Upper lobe of right lung (tissue), 1 donor: Measurements from ENCODE around the gene PACS2. TPM values are rescaled to one million over a fixed set of nuclear protein-coding genes. Genes with fewer than 3 reads are reported as not detected.
"Not testable (repeated sequence)": the region's sequence is repeated elsewhere in the genome, so short reads cannot be mapped to it uniquely, and the experiment has no call there.

Experiments used
- ATAC-seq: fragments of 200-7000 bp; cut with Tn5 transposase; one replicate; pipeline ENCODE4 v1.9.1; 2020; ENCODE audit warnings: mild to moderate bottlenecking, moderate library complexity
- DNase-seq: peaks from one replicate; pipeline ENCODE4 v3.0.0-alpha.2; 2020
- H3K27ac ChIP-seq: fragments of 200-600 bp; one replicate; pipeline ENCODE4 v1.8.0; 2022
- H3K27me3 ChIP-seq: fragments of 200-600 bp; one replicate; pipeline ENCODE4 v1.8.0; 2022; ENCODE audit warnings: mild to moderate bottlenecking
- H3K36me3 ChIP-seq: fragments of 200-600 bp; one replicate; pipeline ENCODE4 v1.8.0; 2022
- H3K4me1 ChIP-seq: fragments of 200-600 bp; one replicate; pipeline ENCODE4 v1.8.0; 2022
- H3K4me3 ChIP-seq: fragments of 200-600 bp; one replicate; pipeline ENCODE4 v1.8.0; 2022; ENCODE audit warnings: mild to moderate bottlenecking
- H3K9me3 ChIP-seq: fragments of 200-600 bp; one replicate; pipeline ENCODE4 v1.8.0; 2022
- intact Hi-C: fragments of 100-400 bp; cut with DNase I; formaldehyde crosslinking; loops from one replicate; pipeline ENCODE4 v1.11.0; 2022
- total RNA-seq: library from RNA; stranded (reverse); fragmentation: NEBNext Ultra II Directional; extraction: Animal tissue kit (Norgen Biotek cat#: 25700); gene quantifications from one replicate; pipeline ENCODE4 v1.2.1, GENCODE V29; 2021
- TF ChIP-seq, protein P1 (sequence below): fragments of 200-600 bp; IDR thresholded peaks from one replicate; pipeline ENCODE4 v1.8.0; 2022; ENCODE audit warnings: antibody characterized with exemption
- donor health status: DM: no; HTN: yes; CAD: no; lungs with severe emphysema.

The PACS2 gene
- total RNA-seq, 1 donor from 2014 or later: 86.6 TPM

DNA sequence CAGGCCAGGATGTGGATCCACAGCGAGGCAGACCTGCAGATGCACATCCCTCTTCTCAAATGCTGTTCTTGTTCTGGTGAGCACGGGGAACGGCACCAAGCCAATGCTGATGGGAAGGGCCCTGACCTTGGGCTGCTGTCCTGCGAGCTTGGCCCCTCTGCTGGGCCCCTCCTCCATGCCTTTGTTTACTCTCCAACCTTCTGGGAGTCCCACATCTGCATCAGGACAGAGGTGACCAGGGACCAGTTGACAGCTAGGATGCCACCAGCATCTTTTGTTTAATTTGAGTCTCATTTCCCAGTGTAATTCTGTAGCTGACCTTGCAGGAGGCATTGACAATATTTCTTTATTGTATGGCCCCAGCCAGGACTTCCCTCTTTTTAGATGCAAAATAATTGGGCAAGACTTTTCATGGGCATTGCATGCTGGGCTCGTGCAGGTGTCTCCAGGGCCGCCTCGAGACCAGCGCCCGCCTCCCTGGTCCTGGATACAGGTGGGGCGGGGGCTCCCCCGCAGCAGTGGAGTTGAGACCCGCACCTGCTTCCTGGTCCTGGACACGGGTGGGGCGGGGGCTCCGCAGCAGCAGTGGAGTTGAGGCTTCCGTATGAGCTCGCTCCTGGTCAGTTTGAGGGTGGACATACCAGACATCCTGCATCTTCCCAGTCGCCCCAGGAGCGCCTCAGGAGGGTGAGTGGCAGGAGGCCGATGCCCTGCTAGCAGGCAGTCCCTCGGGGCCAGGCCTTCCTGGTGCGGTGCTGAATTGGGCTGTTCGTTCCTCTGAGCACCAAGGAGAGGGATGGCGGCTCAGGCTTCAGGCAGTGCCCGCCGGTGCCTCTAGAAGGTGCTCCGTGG is 11.4 kb downstream of the PACS2 start:
- Histone ChIP-seq H3K27ac (no peak overlapping the region), H3K27me3 (no peaks in the 10 kb centered on the region), H3K4me3 (no peak overlapping the region), H3K4me1 (peaks cover 29% of the 10 kb centered on the region), H3K9me3 (no peaks in the 10 kb centered on the region), H3K36me3 (no peaks in the 10 kb centered on the region)
- DNase-seq (no peak), ATAC-seq (no peak)
- TF ChIP-seq, protein P1, sequence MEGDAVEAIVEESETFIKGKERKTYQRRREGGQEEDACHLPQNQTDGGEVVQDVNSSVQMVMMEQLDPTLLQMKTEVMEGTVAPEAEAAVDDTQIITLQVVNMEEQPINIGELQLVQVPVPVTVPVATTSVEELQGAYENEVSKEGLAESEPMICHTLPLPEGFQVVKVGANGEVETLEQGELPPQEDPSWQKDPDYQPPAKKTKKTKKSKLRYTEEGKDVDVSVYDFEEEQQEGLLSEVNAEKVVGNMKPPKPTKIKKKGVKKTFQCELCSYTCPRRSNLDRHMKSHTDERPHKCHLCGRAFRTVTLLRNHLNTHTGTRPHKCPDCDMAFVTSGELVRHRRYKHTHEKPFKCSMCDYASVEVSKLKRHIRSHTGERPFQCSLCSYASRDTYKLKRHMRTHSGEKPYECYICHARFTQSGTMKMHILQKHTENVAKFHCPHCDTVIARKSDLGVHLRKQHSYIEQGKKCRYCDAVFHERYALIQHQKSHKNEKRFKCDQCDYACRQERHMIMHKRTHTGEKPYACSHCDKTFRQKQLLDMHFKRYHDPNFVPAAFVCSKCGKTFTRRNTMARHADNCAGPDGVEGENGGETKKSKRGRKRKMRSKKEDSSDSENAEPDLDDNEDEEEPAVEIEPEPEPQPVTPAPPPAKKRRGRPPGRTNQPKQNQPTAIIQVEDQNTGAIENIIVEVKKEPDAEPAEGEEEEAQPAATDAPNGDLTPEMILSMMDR: no peak
- intact Hi-C loops: no loop called here

DNA sequence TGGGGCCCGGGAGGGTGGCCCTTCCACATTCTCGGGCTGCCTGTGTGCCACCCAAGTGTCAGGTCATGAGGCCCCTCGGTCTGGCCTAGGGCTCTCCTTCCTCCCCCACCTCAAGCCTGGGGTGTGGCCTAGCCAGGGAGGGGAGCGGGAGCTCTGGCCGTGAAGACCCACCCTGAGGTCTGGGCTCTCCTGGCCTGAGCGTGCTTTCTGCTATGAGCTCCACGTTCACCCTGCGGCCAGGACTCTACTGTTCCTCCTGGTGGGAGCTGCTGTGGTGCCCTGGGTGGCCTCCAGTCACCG is 12.0 kb downstream of the PACS2 start:
- H3K4me3 ChIP-seq: no peak overlapping the region
- no peak overlapping the region for H3K27ac ChIP-seq
- H3K9me3 ChIP-seq: no peaks in the 10 kb centered on the region
- H3K36me3 ChIP-seq: no peaks in the 10 kb centered on the region
- H3K4me1 ChIP-seq: peaks cover 30% of the 10 kb centered on the region
- DNase-seq (no peak), ATAC-seq (no peak)
- intact Hi-C loops: no loop called here
- H3K27me3 ChIP-seq: no peaks in the 10 kb centered on the region
- TF ChIP-seq, protein P1: no peak

DNA sequence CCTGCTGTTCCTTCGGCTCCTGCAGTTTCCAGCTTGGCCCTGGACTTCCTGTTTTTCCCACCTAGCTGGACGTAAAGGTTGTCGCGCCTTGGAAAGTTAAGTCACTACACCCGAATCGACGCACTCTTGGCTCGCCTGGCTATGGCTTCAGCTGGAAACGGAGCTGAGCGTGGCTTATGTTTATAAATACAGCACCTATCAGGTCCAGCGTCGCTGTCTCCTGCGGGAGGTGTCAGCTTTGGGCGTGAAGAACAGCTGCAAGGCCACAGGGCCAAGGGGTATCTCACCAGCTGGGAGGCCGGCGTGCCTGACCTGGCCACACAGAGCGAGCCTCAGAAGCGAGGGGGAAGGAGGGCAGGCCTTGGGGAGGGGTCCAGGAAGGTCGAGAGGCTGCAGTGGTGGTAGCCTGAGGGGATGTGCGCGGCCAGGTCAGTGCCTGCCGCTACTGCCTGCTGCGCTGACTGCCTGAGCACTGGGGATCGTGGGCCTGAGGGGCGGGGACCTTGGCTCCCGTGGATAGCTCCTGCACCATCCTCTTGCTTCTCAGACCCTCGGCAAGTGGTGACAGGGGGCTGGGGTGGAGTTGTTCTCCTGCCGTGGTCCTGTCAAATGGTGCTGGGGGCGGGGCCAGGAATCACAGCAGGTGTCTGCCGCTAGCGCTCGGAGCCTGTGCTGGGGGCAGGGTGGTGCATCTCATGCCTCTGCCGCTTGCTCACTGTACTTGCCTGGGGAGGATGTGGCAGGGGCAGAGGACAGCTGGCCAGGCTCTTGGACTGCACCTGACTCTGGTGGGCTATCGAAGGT is 12.5 kb downstream of the PACS2 start:
- H3K36me3 ChIP-seq: no peaks in the 10 kb centered on the region
- no peaks in the 10 kb centered on the region for H3K9me3 ChIP-seq
- H3K4me1 ChIP-seq: peaks cover 33% of the 10 kb centered on the region
- no peak overlapping the region for H3K27ac ChIP-seq
- no peak for DNase-seq
- H3K27me3 ChIP-seq: no peaks in the 10 kb centered on the region
- no peak overlapping the region for H3K4me3 ChIP-seq
- intact Hi-C loops: no loop called here
- TF ChIP-seq, protein P1: no peak
- ATAC-seq: no peak

DNA sequence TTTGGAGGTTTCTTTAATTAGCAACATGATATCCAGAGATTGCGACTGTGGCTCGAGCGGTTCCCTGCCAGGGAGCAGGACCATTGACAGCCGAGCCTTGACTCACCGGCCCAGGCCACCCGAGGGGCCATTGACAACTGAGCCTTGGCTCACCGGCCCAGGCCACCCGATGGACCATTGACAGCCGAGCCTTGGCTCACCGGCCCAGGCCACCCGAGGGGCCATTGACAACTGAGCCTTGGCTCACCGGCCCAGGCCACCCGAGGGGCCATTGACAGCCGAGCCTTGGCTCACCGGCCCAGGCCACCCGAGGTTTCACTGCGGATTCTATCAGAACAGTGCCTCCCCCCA is 13.1 kb downstream of the PACS2 start:
- intact Hi-C loops, H3K4me3 ChIP-seq, H3K27me3 ChIP-seq, ATAC-seq, H3K36me3 ChIP-seq, DNase-seq, H3K9me3 ChIP-seq, H3K27ac ChIP-seq: not testable (repeated sequence)
- peaks cover 39% of the 10 kb centered on the region for H3K4me1 ChIP-seq

DNA sequence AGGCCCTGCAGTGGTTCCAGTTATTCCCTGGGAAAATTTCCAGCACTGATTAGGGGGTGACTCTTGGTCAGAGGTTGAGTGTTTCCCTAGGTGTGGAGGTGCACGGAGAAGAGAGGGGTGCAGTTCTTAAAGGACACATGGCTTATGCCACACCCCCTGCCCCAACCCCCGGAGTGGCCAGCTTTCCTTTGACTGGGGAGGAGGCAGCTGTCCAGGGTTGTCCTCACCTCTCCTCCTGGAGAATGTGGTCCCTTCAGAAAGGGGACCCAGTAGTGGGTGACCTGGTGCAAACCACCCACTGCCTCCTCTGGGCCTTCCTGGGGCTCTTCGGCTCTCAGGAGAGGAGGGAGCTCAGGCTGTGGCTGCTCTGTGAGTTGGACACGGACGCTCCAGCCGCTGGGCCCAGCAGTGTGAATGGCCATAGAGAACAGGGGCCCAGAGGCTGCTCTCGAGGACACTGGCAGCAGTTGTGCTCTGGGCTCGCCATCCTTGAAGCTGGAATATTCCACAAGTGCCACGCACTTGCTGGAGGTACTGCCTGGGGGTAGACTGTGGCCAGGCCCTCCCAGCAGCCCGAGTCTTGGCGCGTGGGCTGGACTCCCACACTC is 13.6 kb downstream of the PACS2 start:
- intact Hi-C loops: no loop called here
- Histone ChIP-seq H3K9me3 (no peaks in the 10 kb centered on the region), H3K27me3 (no peaks in the 10 kb centered on the region), H3K4me1 (peaks cover 38% of the 10 kb centered on the region), H3K4me3 (no peak overlapping the region), H3K27ac (no peak overlapping the region), H3K36me3 (no peaks in the 10 kb centered on the region)
- no peak for DNase-seq
- ATAC-seq: no peak
- TF ChIP-seq, protein P1: no peak
